Neuronal stem cell (in vitro differentiated cells): Measurements from ENCODE around the gene MRGPRG.

Experiments
- DNase-seq: peaks from one replicate; pipeline ENCODE4 v3.0.0-alpha.2; 2013; ENCODE audit warnings: low spot score
- H2AFZ ChIP-seq: one replicate; pipeline ENCODE4 v1.6.1; 2013; ENCODE audit warnings: mild to moderate bottlenecking, low read length, inconsistent platforms
- H2AK5ac ChIP-seq: 2 replicates; pipeline ENCODE4 v1.6.1; 2013; ENCODE audit warnings: low read depth, mild to moderate bottlenecking, inconsistent platforms, low read length, moderate library complexity, mixed read lengths
- H2BK120ac ChIP-seq: 2 replicates; pipeline ENCODE4 v1.6.1; 2013; ENCODE audit warnings: low read depth, mild to moderate bottlenecking, inconsistent platforms, low read length, moderate library complexity, mixed read lengths
- H2BK12ac ChIP-seq: one replicate; pipeline ENCODE4 v1.6.1; 2013; ENCODE audit warnings: low read length, inconsistent platforms
- H2BK15ac ChIP-seq: 2 replicates; pipeline ENCODE4 v1.6.1; 2013; ENCODE audit warnings: mild to moderate bottlenecking, low read length, inconsistent platforms, mixed read lengths
- H2BK5ac ChIP-seq: one replicate; pipeline ENCODE4 v1.6.1; 2013; ENCODE audit warnings: inconsistent platforms, mild to moderate bottlenecking, low read length, moderate library complexity
- H3K14ac ChIP-seq: one replicate; pipeline ENCODE4 v1.6.1; 2013; ENCODE audit warnings: low read length, inconsistent platforms
- H3K18ac ChIP-seq: 2 replicates; pipeline ENCODE4 v1.6.1; 2013; ENCODE audit warnings: low read length, inconsistent platforms
- H3K23ac ChIP-seq: 2 replicates; pipeline ENCODE4 v1.6.1; 2013; ENCODE audit warnings: low read depth, mild to moderate bottlenecking, mixed read lengths, low read length, inconsistent platforms; ENCODE audit not compliant: poor library complexity
- H3K27ac ChIP-seq: replicated peaks from 3 replicates; pipeline ENCODE4 v1.5.1; 2013; ENCODE audit warnings: low read length, inconsistent platforms
- H3K27me3 ChIP-seq, 3 experiments: 2 replicates each; pipeline ENCODE4 v1.6.1; 2013; ENCODE audit warnings: low read length in 3 of 3, mild to moderate bottlenecking in 2 of 3, inconsistent platforms in 1 of 3, low read depth in 1 of 3, mixed read lengths in 1 of 3, moderate library complexity in 1 of 3; ENCODE audit not compliant: control insufficient read depth in 3 of 3, insufficient read depth in 3 of 3
- H3K36me3 ChIP-seq, 2 donors: replicated peaks in 1 of 2; 2 replicates each; pipeline ENCODE4 v1.6.1; 2013; ENCODE audit warnings: low read length in 2 of 2; ENCODE audit not compliant: control insufficient read depth in 2 of 2, insufficient read depth in 2 of 2
- H3K4ac ChIP-seq: 2 replicates; pipeline ENCODE4 v1.6.1; 2013; ENCODE audit warnings: inconsistent platforms, mild to moderate bottlenecking, low read length, moderate library complexity
- H3K4me1 ChIP-seq, 2 donors: 1 replicate in 1 of 2; 2 replicates in 1 of 2; pipeline ENCODE4 v1.6.1; 2013; ENCODE audit warnings: low read length in 2 of 2, low read depth in 1 of 2; ENCODE audit not compliant: control insufficient read depth in 2 of 2, insufficient read depth in 1 of 2
- H3K4me2 ChIP-seq: one replicate; pipeline ENCODE4 v1.6.1; 2013; ENCODE audit warnings: mild to moderate bottlenecking, low read length, inconsistent platforms; ENCODE audit not compliant: insufficient read depth, poor library complexity, severe bottlenecking
- H3K4me3 ChIP-seq, 2 donors: 2 replicates each; pipeline ENCODE4 v1.5.1; 2013; ENCODE audit warnings: low read length in 2 of 2, mild to moderate bottlenecking in 2 of 2, inconsistent platforms in 1 of 2, moderate library complexity in 1 of 2
- H3K79me1 ChIP-seq: one replicate; pipeline ENCODE4 v1.6.1; 2013; ENCODE audit warnings: low read depth, mild to moderate bottlenecking, inconsistent platforms, low read length, moderate library complexity
- H3K9ac ChIP-seq: one replicate; pipeline ENCODE4 v1.6.1; 2013; ENCODE audit warnings: mild to moderate bottlenecking, low read depth, low read length, inconsistent platforms; ENCODE audit not compliant: poor library complexity
- H3K9me3 ChIP-seq, 2 donors: replicated peaks in 1 of 2; 2 replicates each; pipeline versions ENCODE3 to v1.6.1; 2013; ENCODE audit warnings: low read length in 2 of 2, mild to moderate bottlenecking in 2 of 2, inconsistent platforms in 1 of 2, low read depth in 1 of 2, mixed read lengths in 1 of 2, moderate library complexity in 1 of 2; ENCODE audit not compliant: control insufficient read depth in 2 of 2, insufficient read depth in 1 of 2
- H4K8ac ChIP-seq: one replicate; pipeline ENCODE4 v1.6.1; 2013; ENCODE audit warnings: low read depth, mild to moderate bottlenecking, inconsistent platforms, low read length, moderate library complexity
- H4K91ac ChIP-seq: one replicate; pipeline ENCODE4 v1.6.1; 2013; ENCODE audit warnings: low read length, low read depth, mild to moderate bottlenecking, inconsistent platforms; ENCODE audit not compliant: poor library complexity
- WGBS, 2 donors: extraction: QIAGEN DNeasy Blood & Tissue Kit; methylation state at CpG; one replicate each; pipeline ENCODE4 v1.1.7; 2013; ENCODE audit warnings: missing lambda C conversion rate in 2 of 2, mixed read lengths in 1 of 2; ENCODE audit not compliant: insufficient read length in 2 of 2, insufficient replicate concordance in 1 of 2; ENCODE audit errors: extremely low coverage in 2 of 2; 5-methylcytosine and 5-hydroxymethylcytosine counted together

The MRGPRG gene

DNA sequence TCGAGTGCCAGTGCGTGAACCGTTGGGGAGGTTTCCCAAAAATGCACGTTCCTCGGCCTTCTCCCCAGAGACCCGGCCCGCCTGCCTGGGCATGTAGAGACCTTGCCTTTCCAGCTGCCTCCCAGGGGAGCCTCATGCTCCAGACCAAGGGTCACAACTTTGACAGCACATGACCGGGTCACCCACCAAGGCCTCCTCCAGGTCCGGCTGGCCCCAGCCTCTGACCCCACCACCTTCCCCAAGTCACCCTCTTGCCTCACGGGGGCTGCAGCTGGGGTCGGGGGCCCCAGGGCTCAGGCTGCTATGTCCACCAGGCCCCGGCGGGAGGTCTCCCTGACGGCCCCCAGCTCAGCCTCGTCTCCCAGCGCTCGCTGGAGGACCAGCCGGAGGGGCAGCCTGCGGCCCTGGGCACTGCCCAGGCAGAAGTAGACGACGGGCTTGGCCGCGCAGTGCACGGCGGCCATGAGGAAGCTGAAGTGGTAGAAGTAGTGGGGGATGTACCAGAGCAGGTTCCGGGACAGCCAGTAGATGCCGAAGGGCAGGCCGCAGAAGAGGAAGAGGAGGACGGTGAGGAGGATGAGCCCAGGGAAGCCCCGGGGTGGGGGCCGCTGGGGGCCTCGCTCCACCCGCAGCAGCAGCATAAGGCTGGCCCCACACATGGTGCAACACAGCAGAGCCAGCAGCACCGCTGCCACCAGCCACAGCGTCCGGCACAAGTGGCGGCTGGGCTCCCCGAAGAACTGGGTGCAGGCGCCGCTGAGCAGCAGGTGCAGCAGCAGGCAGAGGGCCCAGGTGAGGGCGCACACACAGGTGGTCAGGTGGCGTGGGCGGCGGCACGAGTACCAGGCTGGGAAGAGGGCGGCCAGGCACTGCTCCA is 9.2 kb upstream of the MRGPRG start:
- DNase-seq: no peak
- no peak overlapping the region for H3K4me2 ChIP-seq
- no peak overlapping the region for H2BK5ac ChIP-seq
- H3K9ac ChIP-seq: no peak overlapping the region
- H3K23ac ChIP-seq: peak overlapping the region; percentile 93
- no peaks in the 10 kb centered on the region for H3K9me3 ChIP-seq
- H4K8ac ChIP-seq: peak overlapping the region; percentile 92
- H3K14ac ChIP-seq: peak overlapping the region; percentile 56
- no peak overlapping the region for H2AFZ ChIP-seq
- no peak overlapping the region for H3K4me3 ChIP-seq
- peak overlapping the region; percentile 61 for H2AK5ac ChIP-seq
- H3K27ac ChIP-seq: no peak overlapping the region
- no peaks in the 10 kb centered on the region for H3K36me3 ChIP-seq
- peaks cover 13% of the 10 kb centered on the region in 2 donors for H3K4me1 ChIP-seq
- H3K79me1 ChIP-seq: no peaks in the 10 kb centered on the region
- H4K91ac ChIP-seq: no peak overlapping the region
- H2BK12ac ChIP-seq: peak overlapping the region; percentile 73
- no peak overlapping the region for H2BK15ac ChIP-seq
- H2BK120ac ChIP-seq: no peak overlapping the region
- no CpG with 5 or more reads among the region's 46 CpGs for WGBS, 2 donors
- no peak overlapping the region for H3K4ac ChIP-seq
- H3K18ac ChIP-seq: peak overlapping the region; percentile 83
- peaks cover 0 to 4% (median 0%) of the 10 kb centered on the region in 3 experiments for H3K27me3 ChIP-seq

DNA sequence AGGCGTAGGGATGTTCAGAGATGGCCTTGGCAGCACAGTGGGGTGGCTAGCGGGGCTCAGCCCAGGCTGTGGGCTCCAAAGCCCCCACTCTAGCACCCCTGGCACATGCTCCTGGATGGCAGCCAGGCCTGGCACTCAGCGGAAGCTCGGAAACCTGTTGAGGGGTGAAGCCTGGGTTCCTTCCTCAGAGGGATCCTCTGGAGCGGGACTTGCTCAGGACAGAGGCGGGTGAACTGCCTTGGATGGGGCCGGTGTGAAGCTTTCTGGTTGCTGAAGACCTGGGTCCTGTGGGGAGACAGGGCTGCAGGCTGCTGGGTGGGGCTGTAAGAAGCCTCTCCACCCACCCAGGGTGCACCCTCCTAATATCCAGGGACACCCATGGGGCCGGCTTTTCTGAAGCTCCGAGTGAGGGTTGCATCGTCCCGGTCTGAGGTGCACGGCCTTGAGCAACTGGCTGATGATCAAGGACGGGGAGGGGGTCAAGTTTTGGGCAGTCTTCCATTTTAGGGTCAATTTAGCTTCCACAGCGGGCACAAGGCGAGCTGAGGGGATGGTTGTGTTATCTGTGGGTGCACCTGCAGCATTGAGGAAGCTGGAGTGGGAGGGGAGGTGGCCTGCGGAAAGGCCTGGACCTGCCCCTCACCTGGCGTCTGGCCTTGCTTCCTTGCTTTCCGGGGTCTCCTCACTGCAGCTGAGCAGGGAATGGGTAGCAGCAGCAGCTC is 8.4 kb upstream of the MRGPRG start:
- H4K91ac ChIP-seq: no peak overlapping the region
- no CpG with 5 or more reads among the region's 18 CpGs for WGBS, 2 donors

DNA sequence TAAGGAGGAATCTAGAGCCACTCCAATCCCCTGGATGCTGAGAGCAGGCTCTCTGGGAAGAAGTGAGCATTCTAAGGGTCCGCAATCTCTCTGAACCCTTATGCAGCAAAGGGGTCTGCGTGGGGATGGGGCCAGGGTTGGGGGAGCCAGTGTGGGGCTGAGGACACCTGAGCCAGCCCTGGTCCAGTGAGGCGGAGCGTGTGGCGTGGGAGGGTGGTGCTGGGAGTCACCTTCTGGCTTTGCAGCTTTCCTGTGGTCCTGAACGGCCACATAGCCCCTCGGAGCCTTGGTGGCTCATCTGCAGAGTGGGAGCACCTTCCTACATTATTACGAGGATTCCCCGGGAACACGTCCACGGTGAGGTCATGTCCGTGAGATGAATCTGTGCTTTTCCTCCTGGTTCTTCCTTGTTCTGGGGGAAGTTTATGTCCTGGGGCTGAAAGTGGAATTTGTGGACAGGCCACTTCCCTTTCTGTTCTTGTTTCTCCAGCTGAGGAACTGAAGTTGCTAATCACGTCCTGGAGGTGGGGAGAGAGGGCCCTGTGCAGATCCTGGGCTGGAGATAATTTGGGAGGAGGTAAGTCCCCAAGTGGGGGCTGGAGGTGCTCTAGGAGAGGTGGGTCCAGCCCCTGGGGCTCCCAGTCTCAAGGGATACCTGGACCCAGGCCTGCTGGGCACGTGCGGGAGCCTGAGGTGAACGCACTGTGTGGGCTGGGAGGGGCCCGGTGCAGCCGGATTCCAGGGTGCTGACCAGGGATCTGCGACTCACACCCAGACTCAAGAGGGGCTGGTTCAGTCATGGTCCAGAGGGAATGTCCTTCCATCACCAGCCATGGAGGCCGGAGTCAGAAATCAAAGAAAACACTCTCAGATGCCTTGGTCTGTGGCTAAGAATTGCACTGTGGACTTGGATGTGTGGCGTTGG is 7.5 kb upstream of the MRGPRG start:
- no peaks in the 10 kb centered on the region for H3K79me1 ChIP-seq
- H3K4ac ChIP-seq: no peak overlapping the region
- H3K18ac ChIP-seq: no peak overlapping the region
- no peak overlapping the region for H3K4me2 ChIP-seq
- peaks cover 0 to 20% (median 0%) of the 10 kb centered on the region in 3 experiments for H3K27me3 ChIP-seq
- H2BK12ac ChIP-seq: no peak overlapping the region
- H3K23ac ChIP-seq: no peak overlapping the region
- no peak overlapping the region for H2BK120ac ChIP-seq
- H4K8ac ChIP-seq: no peak overlapping the region
- H3K9ac ChIP-seq: no peak overlapping the region
- H2BK15ac ChIP-seq: peak overlapping the region; percentile 45
- H4K91ac ChIP-seq: no peak overlapping the region
- H3K27ac ChIP-seq: no peak overlapping the region
- DNase-seq: no peak
- H2AK5ac ChIP-seq: peak overlapping the region; percentile 96
- WGBS, 2 donors: no CpG with 5 or more reads among the region's 21 CpGs
- H2BK5ac ChIP-seq: no peak overlapping the region
- H3K14ac ChIP-seq: no peak overlapping the region
- H3K4me3 ChIP-seq: no peak overlapping the region
- H2AFZ ChIP-seq: no peak overlapping the region
- H3K4me1 ChIP-seq: peaks cover 12 to 13% of the 10 kb centered on the region in 2 donors
- no peaks in the 10 kb centered on the region for H3K36me3 ChIP-seq
- no peaks in the 10 kb centered on the region for H3K9me3 ChIP-seq

More for the DNA sequence above, 8.4 kb upstream of the MRGPRG start:
- Histone ChIP-seq H3K27me3 (peaks cover 0 to 11% (median 0%) of the 10 kb centered on the region in 3 experiments), H3K4me1 (peaks cover 13% of the 10 kb centered on the region in 2 donors), H2BK15ac (peak overlapping the region; percentile 67), H3K18ac (peak overlapping the region; percentile 15), H3K4me3 (no peak overlapping the region), H4K8ac (no peak overlapping the region), H3K9ac (no peak overlapping the region), H3K4ac (no peak overlapping the region), H3K23ac (peak overlapping the region; percentile 93), H3K36me3 (no peaks in the 10 kb centered on the region), H2AK5ac (peak overlapping the region; percentile 61), H3K9me3 (no peaks in the 10 kb centered on the region), H2AFZ (no peak overlapping the region), H3K79me1 (no peaks in the 10 kb centered on the region), H3K14ac (no peak overlapping the region), H2BK12ac (peak overlapping the region; percentile 84), H3K4me2 (no peak overlapping the region), H2BK120ac (no peak overlapping the region), H3K27ac (no peak overlapping the region), H2BK5ac (no peak overlapping the region)
- no peak for DNase-seq
